Prostate gland (tissue), 2 donors: Measurements from ENCODE around the gene TRPM3. TPM values are rescaled to one million over a fixed set of nuclear protein-coding genes. Genes with fewer than 3 reads are reported as not detected.

Experiments used
- DNase-seq: peaks from one replicate; pipeline ENCODE4 v3.0.0-alpha.2; 2019; ENCODE audit warnings: low spot score
- H3K27ac ChIP-seq, 2 donors: fragments of 200-600 bp; sonication (generic); 2 replicates each; pipeline ENCODE4 v1.5.1; 2017 to 2019
- H3K27me3 ChIP-seq: fragments of 200-600 bp; sonication (generic); replicated peaks from 2 replicates; pipeline ENCODE4 v1.5.1; 2019; ENCODE audit not compliant: insufficient read depth
- H3K36me3 ChIP-seq, 2 donors: fragments of 200-600 bp; sonication (generic); 1 replicate in 1 of 2; 2 replicates in 1 of 2; pipeline versions ENCODE4 v1.5.1 to v1.8.1; 2017 to 2019
- H3K4me1 ChIP-seq: fragments of 200-600 bp; sonication (generic); replicated peaks from 2 replicates; pipeline ENCODE4 v1.5.1; 2019
- H3K4me3 ChIP-seq, 2 donors: fragments of 200-600 bp; sonication (generic); 2 replicates each; pipeline ENCODE4 v1.5.1; 2017 to 2019
- H3K9me3 ChIP-seq: fragments of 200-600 bp; sonication (generic); 2 replicates; pipeline ENCODE4 v1.5.1; 2017
- POLR2A ChIP-seq: fragments of 450-650 bp; IDR thresholded peaks from one replicate; pipeline ENCODE4 v1.6.1; 2016; ENCODE audit warnings: antibody characterized with exemption, mild to moderate bottlenecking
- POLR2AphosphoS5 ChIP-seq: sonication (generic); formaldehyde crosslinking; IDR thresholded peaks from one replicate; pipeline ENCODE4 v1.6.1; 2017; ENCODE audit warnings: antibody characterized with exemption
- WGBS: methylation state at CpG from one replicate; pipeline ENCODE4 v1.1.5; 2018; 5-methylcytosine and 5-hydroxymethylcytosine counted together
- intact Hi-C: fragments of 100-400 bp; cut with DNase I; formaldehyde crosslinking; loops from one replicate; pipeline ENCODE4 v1.14.2; 2022
- total RNA-seq, 2 donors: library from RNA; depleted of rRNA; stranded (reverse); fragments of >200 nt; gene quantifications; one replicate each; pipeline ENCODE4 v1.1.0, GENCODE V29; 2016
- TF ChIP-seq, protein P1 (sequence below), 4 experiments: fragments of 200-600 bp in 2 of 4; fragments of 450-650 bp in 2 of 4; sonication (generic) in 2 of 4; IDR thresholded peaks; 1 replicate in 3 of 4; 2 replicates in 1 of 4; pipeline ENCODE4 v1.5.1; 2016 to 2019; ENCODE audit warnings: antibody characterized with exemption in 4 of 4, mild to moderate bottlenecking in 2 of 4, moderate library complexity in 2 of 4

TRPM3 gene
- total RNA-seq, 2 donors from 2014 or later, result 0.32 to 18.7 TPM

DNA sequence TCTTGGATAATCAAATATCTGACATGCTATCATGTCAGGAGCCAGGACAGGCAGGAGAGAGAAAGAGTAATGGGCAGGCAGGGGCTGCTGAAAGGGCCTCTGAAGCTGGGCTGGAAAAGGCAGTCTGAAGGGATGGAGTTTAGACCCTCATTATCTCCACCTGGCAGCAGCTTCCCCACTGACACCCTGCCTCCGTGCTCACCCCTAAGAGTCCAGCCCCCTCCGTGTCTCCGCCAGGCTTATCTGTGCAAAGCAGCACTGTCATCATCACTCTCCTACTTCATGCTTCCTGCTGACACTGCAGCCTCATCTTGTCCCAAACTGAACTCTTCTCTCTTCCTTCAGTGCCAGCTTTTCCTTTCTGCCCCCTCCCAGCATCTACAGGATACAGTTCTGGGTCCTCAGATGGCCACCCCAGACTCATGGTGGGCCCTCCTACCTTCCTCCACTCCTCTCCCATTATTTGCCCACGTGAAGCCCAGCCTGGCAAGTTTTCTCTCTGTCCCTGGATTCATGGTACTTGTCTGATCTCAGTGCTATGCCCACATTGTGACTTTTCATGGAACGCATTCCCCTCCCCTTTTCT is 636.1 kb downstream of the TRPM3 start:
- Histone ChIP-seq H3K27ac (peak overlapping the region; percentile 92 to 96), H3K4me3 (no peak overlapping the region), H3K4me1 (peaks cover 15% of the 10 kb centered on the region), H3K9me3 (no peaks in the 10 kb centered on the region), H3K36me3 (no peaks in the 10 kb centered on the region), H3K27me3 (no peaks in the 10 kb centered on the region)
- WGBS, result 51% methylated on average over 5 of the region's 5 CpGs
- DNase-seq, result no peak
- TF ChIP-seq, protein P1, sequence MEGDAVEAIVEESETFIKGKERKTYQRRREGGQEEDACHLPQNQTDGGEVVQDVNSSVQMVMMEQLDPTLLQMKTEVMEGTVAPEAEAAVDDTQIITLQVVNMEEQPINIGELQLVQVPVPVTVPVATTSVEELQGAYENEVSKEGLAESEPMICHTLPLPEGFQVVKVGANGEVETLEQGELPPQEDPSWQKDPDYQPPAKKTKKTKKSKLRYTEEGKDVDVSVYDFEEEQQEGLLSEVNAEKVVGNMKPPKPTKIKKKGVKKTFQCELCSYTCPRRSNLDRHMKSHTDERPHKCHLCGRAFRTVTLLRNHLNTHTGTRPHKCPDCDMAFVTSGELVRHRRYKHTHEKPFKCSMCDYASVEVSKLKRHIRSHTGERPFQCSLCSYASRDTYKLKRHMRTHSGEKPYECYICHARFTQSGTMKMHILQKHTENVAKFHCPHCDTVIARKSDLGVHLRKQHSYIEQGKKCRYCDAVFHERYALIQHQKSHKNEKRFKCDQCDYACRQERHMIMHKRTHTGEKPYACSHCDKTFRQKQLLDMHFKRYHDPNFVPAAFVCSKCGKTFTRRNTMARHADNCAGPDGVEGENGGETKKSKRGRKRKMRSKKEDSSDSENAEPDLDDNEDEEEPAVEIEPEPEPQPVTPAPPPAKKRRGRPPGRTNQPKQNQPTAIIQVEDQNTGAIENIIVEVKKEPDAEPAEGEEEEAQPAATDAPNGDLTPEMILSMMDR (IDR thresholded peaks at IDR 0.05), result no peak
- TF ChIP-seq POLR2AphosphoS5 (no peak), POLR2A (no peak)
- intact Hi-C loops, result loop anchor here (2.0 to 10.0 kb wide), 2 partner anchors 115 to 411 kb away; no protein-coding TSS in a partner anchor

DNA sequence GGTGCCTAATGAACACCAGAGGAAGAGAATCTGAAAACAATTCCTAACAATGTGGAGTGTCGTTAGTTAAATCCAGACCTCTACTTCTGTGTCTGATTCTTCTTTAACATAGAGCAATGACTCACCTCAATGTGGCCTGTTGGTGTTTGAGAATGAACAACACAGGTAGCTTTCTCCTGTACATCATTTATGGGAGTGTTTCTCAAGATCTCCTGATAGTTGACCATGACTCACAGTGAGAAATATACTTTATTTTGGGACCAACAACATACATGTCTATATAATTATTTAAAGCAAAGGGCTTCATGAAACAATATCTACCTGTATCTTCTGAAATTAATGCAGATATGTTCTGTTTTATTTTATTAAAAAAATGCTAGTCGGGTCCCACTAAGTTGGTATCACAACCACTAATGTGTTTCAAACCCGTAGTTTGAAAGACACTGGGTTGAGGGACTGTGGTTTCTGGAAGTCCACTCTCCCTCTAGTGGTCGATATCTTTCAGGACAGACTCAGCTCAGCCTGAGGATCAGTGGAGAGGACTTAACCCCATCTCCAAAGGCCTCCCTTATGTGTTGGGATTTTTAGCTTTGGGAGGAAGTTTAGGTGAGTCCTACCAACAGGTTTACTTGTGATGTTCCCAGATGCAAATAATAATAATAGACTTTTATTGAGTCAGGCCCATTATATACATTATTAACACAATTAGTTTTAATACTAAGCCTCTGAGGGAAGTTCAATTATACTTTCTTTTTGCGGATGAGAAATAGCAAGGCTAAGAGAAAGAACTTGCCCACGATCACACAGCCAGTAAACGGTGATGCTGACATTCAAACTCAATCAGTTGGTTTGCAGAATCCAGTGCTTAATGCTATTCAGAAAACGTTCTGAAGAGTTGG is 636.9 kb downstream of the TRPM3 start:
- Histone ChIP-seq H3K9me3 (no peaks in the 10 kb centered on the region), H3K36me3 (no peaks in the 10 kb centered on the region), H3K4me1 (peaks cover 23% of the 10 kb centered on the region), H3K27me3 (no peaks in the 10 kb centered on the region), H3K27ac (peak overlapping the region; percentile 92 to 96), H3K4me3 (no peak overlapping the region)
- DNase-seq, result peak; percentile 53
- WGBS, result 60% methylated on average over 8 of the region's 8 CpGs
- peak; percentile 60 for TF ChIP-seq POLR2AphosphoS5
- TF ChIP-seq, protein P1 (IDR thresholded peaks at IDR 0.05), result peak; percentile 66 to 79 (median 68)
- TF ChIP-seq POLR2A, result no peak
- intact Hi-C loops, result loop anchor here (2.0 to 10.0 kb wide), 4 partner anchors 103 to 410 kb away; partner anchors contain the start of gene SMC5

DNA sequence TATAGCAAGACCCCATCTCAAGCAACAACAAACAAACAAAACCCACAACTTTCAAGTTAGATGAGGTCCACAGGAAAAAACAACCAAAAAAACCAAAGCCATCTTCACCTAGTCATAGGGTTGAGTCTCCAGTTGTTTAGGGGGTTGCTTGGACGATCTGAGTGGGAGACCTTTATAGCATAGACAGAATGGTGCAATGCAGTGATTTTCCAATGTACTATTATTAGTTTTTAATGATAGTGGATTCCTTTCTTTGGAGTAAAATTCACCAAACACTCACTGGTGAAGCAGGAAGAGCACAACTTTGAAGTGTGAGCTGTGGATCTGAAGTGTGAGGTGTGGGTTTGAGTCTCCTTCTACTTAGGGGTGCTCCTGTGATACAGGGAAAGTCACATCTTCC is 640.0 kb downstream of the TRPM3 start:
- DNase-seq, result no peak
- TF ChIP-seq POLR2A (no peak), POLR2AphosphoS5 (no peak)
- TF ChIP-seq, protein P1 (IDR thresholded peaks at IDR 0.05), result no peak
- Histone ChIP-seq H3K27ac (peak overlapping the region; percentile 92 to 96), H3K4me3 (no peak overlapping the region), H3K36me3 (no peaks in the 10 kb centered on the region), H3K27me3 (no peaks in the 10 kb centered on the region), H3K4me1 (peaks cover 47% of the 10 kb centered on the region), H3K9me3 (no peaks in the 10 kb centered on the region)
- 73% methylated on average over 1 of the region's 1 CpG for WGBS
- intact Hi-C loops, result loop anchor here (2.0 to 10.0 kb wide), 4 partner anchors 61 to 407 kb away; partner anchors contain the start of gene SMC5

DNA sequence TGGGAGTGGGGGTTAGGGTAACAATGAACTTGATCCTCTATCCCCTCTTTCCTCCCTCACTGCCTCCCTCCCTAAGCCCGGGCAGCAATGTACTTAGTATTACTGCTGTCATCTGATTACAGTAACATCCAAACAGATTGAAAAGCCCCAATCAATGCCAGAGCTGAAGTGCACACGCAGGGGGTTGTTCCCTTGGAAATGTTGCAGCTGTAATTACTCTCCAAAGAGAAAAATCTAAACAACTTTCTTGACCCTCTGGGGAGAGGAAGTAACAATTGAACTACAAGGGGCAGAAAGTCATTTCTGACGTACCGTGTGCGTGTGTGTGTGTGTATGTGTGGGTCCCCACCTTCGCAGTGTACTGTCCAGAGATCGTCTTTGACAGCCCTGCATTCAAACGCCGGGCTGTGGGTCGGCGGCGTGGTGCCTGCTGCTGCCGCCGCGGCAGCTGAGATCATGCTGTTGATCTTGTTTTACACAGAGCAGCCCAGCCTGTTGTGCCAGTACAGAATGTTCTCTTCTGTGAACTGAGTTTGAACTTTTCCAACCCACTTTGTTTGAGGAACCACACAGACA is 640.9 kb downstream of the TRPM3 start:
- no peaks in the 10 kb centered on the region for H3K27me3 ChIP-seq
- intact Hi-C loops, result loop anchor here (2.0 to 10.0 kb wide), 4 partner anchors 60 to 406 kb away; partner anchors contain the start of gene SMC5
- H3K4me1 ChIP-seq, result peaks cover 52% of the 10 kb centered on the region
- peak; percentile 93 for DNase-seq
- peak overlapping the region in 1 of 2 donors; percentile 14 for H3K4me3 ChIP-seq
- H3K27ac ChIP-seq, result peak overlapping the region; percentile 92 to 96
- H3K36me3 ChIP-seq, result no peaks in the 10 kb centered on the region
- TF ChIP-seq POLR2AphosphoS5 (peak; percentile 97), POLR2A (peak; percentile 68)
- TF ChIP-seq, protein P1 (IDR thresholded peaks at IDR 0.05), result peak in 1 of 4 experiments; percentile 22
- 3% methylated on average over 15 of the region's 15 CpGs for WGBS
- H3K9me3 ChIP-seq, result no peaks in the 10 kb centered on the region
